Measurements from ENCODE around the gene KRTAP10-1. TPM values are rescaled to one million over a fixed set of nuclear protein-coding genes. Genes with fewer than 3 reads are reported as not detected.
"Not testable (repeated sequence)": the region's sequence is repeated elsewhere in the genome, so short reads cannot be mapped to it uniquely, and the experiment has no call there.

The KRTAP10-1 gene, protein sequence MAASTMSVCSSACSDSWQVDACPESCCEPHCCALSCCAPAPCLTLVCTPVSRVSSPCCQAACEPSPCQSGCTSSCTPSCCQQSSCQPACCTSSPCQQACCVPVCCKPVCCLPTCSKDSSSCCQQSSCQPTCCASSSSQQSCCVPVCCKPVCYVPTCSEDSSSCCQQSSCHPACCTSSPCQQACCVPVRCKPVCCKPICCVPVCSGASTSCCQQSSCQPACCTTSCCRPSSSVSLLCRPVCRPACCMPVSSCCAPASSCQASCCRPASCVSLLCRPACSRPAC
- not detected for total RNA-seq
- long read RNA-seq, donor 1, result 0 reads
- long read RNA-seq, donor 2, result 0 reads

DNA sequence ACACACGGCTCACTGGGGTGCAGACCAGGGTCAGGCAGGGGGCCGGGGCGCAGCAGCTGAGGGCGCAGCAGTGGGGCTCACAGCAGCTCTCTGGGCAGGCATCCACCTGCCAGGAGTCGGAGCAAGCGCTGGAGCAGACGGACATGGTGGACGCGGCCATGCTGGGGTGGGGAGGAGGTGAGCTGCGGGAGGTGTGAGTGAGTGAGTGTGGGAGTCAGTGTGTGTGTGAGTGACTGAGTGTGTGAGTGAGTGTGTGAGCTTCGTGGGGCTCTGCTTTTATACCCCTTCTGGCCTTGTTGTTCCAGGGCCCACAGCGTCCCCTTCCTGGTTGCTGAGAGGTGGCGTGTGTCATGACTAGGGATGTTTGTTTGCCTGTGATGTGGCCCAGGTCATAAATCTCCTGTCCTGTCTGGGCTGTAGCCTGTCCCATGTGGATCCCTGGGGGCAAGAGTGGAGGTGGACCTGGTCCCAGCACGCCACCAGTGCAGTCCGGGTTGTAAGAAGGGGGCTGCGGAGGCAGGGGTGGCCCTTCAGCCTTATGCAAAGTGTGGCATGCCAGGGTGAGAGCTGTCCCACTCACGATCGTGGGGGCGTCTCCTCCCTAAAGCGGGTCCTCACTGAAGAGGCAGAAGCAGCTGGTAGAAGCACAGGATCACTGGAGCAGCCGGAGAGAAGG, at the start of gene KRTAP10-1:
Gene KRTAP10-1, minus strand, starts transcription at position 205 of the 676 bp plus-strand sequence. Its CDS starts 45 bp downstream, at position 160.
- DNase-seq (ENCODE audit: low spot score), result peak; percentile 78
- intact Hi-C loops (cut with DNase I), result no loop called here

DNA sequence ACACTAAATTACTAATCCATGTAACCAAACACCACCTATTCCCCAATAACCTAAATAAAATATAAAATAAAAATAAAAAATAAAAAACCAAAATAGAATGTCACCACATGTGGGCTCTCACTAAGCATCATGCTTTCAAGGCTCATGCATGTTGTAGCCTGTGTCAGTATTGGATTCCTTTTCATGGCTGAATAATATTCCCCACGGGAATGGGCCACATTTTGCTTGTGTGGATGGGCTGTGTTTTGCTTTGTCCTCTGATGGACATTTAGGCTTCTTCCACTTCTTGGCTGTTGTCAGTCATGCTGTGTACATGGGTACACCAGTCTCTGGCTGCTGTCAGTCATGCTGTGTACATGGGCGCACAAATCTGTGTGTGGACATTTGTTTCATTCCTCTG, 49.1 kb upstream of the KRTAP10-1 start:
- no peak for DNase-seq (ENCODE audit: low spot score)
- intact Hi-C loops (cut with DNase I), result no loop called here

DNA sequence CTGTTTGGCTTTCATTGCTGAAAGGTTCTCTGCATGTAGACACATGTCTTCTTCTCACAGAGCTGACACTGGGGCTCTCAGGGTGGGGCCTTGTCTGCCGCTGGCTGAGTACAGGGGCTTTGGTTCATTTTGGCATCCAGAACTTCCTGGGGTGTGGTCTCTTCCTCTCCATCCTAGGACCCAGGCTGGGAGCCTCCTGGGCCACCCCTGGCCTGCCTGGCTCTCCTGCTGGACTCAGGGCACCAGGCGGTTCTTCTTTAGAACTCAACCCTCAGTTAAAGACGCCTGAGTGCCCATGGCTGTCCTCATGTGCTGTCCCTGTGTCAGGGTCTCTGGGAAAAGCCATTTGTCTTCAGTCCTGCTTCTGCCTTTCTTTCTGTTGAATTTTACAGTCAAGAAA, 45.9 kb upstream of the KRTAP10-1 start:
- intact Hi-C loops (cut with DNase I), result no loop called here
- DNase-seq (ENCODE audit: low spot score), result no peak

DNA sequence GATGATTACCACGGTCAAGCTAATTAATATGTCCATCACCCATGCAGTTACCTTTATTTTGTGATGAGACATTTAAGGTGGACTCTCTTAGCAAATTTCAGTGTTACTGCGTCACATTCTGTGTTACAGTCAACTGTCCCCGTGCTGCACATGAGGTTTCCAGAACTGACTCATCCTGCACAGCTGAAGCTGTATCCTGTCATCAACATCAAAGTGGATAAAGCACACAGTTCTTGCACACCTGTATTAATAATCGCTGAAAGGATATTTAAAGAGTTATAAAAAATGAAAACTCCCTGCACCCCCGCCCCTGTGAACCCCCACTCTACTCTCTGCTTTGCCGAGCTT, 43.8 kb upstream of the KRTAP10-1 start:
- no peak for DNase-seq (ENCODE audit: low spot score)
- intact Hi-C loops (cut with DNase I), result no loop called here

DNA sequence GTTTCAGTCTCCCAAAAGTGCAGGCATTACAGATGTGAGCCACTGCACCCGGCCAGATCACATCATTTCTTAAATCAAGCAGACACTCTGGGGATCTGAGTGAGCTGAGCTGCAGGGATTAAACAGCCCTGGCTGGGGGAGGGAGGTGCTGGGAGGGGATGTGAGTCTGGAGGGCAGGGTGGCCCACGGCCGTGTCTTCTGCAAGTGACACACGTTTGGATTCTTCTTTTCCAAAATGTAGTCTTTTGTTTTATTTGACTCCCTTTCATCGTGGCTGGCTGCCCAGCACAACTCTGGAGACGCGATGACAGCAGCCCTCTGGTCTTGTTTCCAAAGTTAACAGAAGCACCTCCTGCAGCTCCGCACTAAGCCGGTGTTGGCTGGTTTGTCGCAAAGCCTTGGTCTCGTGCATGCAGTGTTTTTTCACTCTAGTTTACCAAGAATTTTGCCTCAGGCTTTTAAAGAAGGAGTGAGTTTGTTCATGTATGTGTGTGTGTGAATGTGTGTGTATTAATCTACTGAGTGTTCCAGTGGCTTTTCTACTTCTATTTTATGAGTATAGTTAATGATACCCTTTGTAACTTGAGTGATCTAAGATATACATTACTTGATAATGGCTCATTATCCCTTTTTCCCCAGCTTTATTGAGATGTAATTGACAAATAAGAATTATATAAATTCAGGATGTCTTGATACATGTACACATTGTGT, 43.2 kb upstream of the KRTAP10-1 start:
- DNase-seq (ENCODE audit: low spot score), result peak; percentile 26
- intact Hi-C loops (cut with DNase I), result no loop called here

DNA sequence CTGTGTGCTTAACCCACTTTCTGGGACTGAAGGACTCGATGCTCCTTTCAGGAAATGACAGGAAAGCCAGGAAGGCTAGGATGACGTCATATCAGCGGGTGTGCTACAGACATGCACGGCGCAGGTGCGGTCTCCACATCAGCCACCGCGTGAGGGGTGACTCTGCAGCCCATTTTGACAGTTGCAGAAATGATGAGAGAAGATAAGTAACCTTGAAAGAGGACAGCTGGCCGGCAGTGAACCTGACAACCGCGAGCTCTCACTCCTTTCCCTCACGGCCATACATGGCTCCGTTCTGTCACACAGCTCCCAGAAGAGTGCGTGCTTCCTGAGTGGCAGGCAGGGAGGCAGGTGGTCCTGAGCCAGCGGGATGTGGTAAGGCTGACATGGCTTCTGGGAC, 42.1 kb upstream of the KRTAP10-1 start:
- intact Hi-C loops (cut with DNase I), result no loop called here
- DNase-seq (ENCODE audit: low spot score), result peak; percentile 51

DNA sequence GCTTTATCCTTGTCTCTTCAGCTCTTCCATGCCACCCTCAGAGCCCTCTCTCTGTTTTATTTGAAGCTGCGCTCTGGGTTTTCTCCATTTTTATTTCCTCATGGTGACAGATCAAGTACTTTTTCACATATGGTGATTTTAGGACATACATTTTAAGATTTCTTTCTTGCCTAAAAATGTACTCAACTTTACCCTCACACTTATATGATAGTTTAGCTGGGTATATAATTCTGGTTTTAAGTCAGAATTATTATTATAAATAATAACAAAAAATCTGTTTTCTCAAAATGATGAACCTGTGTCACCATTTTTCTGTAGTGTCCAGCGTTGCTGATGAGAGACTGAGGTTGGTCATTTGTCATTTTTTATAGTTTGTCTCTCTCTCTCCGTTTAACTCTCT, 41.2 kb upstream of the KRTAP10-1 start:
- intact Hi-C loops (cut with DNase I), result no loop called here
- DNase-seq (ENCODE audit: low spot score), result no peak

DNA sequence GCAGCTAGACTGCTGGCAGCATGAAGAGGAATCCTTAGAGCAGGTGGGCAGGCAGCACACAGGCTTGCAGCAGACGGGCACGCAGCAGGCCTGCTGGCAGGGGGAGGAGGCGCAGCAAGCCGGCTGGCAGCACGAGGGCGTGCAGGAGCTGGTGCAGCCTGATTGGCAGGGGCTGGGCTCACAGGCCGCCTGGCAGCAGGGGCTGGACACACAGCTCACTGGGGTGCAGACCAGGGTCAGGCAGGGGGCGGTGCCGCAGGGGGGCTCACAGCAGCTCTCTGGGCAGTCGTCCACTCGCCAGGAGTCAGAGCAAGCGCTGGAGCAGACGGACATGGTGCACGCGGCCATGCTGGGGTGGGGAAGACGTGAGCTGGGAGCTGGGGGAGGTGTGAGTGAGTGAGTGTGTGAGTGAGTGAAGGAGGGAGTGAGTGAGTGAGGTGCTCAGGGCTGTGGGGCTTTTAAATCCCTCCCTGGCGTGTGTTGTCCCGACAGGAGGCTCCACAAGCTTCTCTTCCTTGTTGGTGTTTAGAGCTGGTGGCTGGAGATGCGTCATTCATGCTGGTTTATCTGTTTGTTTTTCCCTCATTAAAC, 40.3 kb upstream of the KRTAP10-1 start, which contains the start of gene KRTAP10-5:
Gene KRTAP10-5, minus strand, starts transcription at position 374 of the 591 bp plus-strand sequence. Its CDS starts 26 bp downstream, at position 348.
- DNase-seq (ENCODE audit: low spot score), result peak; percentile 49
- intact Hi-C loops (cut with DNase I), result not testable (repeated sequence)

DNA sequence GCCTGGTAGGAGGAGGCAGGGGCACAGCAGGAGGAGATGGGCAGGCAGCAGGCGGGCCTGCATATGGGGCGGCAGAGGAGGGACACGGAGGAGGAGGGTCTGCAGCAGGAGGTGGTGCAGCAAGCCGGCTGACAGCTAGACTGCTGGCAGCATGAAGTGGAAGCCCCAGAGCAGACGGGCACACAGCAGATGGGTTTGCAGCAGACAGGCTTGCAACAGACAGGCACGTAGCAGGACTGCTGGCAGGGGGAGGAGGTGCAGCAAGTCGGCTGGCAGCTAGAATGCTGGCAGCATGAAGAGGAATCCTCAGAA, 39.8 kb upstream of the KRTAP10-1 start:
- intact Hi-C loops (cut with DNase I), result no loop called here
- no peak for DNase-seq (ENCODE audit: low spot score)

DNA sequence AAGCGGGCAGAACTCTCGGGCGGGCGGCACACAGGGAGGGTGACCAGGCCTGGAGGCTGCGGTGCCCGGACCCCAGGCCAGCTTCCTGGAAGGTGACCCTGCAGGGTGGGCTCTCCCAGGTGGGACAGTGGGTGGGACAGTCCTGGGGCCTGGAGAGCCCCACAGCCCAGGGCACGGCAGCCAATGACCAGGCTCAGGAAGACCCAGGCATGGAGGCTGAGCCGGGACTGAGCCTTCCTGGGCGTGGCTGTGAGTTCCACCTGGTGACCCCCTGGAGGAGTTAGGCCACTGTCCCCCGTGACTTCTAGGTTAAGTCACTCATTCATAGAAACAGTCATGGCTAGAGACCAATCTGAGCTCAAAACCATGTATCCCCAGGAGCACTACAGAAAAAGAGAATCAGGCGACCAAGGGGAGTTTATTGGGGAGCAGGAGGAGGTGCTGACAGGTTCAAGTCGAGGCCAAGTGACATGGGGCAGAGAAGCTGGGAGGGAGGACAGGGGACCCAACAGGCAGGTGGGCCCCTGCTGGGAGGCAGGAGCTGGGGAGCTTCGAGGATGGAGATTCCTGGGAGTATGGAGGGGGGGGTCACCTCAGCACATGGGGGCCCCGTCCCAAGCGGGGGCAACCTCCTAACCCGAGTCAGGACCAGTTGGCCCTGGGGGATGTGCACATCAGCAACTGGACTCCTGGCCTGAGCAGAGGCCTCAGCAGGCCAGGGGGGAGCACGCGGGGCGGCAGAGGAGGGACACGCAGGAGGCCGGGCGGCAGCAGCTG, 39.2 kb upstream of the KRTAP10-1 start:
- intact Hi-C loops (cut with DNase I), result no loop called here

DNA sequence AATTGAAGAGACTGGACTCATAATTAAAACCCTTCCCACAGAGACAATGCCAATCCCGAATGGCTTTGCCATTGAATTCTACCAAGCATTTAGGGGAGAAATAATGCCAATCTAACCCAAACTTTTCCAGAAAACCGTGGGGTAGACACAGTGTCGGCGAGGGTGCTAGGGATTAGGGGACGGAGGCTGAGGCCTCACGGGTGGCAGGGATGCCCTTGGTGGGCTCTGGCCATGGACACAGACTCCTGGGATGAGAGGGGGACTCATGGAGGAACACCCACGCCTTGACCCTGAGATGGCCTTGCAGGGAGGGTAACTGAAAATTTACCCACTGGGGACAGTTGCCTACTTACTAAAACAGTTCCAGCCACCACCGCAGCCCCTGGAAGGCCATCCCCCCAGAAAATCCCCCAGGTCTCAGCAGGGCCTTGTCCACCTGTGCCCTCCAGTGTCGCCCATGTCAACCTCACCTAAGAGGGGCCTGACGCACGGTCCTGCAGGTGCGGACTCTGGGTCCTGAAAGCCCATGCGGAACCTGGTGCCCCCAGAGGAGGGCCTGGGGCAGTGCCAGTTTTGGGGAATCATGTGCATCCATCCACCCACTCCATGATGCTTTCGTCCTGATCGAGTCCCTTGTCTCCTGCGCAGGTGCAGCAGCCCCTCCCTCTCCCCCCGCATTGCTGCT, 38.5 kb upstream of the KRTAP10-1 start:
- intact Hi-C loops (cut with DNase I), result no loop called here
- peak; percentile 68 for DNase-seq (ENCODE audit: low spot score)

More for the DNA sequence above, 39.2 kb upstream of the KRTAP10-1 start:
- peak; percentile 55 for DNase-seq (ENCODE audit: low spot score)

DNA sequence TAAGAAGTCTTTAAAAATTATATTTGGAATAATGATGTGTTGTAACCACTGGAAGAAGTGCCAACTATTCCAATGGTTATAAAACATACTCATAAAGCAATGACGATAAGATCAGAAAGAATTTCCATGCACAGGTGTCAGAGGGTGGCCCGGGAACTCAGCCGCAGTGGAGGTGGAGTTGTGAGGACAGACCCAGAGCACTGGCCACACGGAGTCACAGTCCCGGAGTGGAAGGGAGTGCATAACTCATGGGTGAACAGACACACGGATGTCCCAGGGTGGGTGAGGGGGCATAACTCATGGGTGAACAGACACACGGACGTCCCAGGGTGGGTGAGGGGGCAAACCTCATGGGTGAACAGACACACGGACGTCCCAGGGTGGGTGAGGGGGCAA, 36.0 kb upstream of the KRTAP10-1 start:
- intact Hi-C loops (cut with DNase I), result no loop called here
- peak; percentile 43 for DNase-seq (ENCODE audit: low spot score)

DNA sequence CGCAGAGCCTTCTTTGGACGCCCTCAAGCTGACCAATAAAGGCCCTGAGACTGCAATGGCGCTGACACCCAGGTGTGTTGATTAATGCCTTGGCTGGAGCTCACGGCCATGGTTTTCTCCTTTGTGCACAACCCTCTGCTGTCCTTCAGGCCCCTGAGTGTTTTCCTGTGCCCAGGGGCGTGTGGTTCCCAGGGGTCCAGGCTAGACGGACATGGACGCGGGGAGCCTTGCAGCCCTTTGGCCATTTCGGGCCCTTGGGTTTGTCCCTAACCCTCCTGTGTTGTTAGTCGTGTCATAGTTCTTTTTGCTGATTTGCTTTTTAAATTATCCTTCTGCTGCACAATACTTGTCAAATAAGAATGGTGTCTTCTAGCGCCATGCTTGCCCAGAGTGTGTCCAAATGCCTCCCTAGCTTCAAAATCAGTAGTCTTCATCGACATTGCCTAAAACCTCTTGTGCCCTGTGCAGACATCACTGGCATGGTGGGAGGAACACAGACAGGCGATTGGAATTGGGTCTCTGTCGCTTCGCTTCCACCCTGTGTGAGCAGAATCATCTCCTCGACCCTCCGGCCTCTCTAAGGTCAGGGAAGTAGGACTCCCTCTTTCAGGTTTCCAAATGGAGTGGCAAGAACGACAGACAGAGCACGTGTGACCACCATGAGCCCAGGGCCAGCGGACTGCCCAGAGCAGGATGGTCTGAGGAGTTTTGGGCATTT, 35.5 kb upstream of the KRTAP10-1 start:
- peak; percentile 52 for DNase-seq (ENCODE audit: low spot score)
- intact Hi-C loops (cut with DNase I), result no loop called here

DNA sequence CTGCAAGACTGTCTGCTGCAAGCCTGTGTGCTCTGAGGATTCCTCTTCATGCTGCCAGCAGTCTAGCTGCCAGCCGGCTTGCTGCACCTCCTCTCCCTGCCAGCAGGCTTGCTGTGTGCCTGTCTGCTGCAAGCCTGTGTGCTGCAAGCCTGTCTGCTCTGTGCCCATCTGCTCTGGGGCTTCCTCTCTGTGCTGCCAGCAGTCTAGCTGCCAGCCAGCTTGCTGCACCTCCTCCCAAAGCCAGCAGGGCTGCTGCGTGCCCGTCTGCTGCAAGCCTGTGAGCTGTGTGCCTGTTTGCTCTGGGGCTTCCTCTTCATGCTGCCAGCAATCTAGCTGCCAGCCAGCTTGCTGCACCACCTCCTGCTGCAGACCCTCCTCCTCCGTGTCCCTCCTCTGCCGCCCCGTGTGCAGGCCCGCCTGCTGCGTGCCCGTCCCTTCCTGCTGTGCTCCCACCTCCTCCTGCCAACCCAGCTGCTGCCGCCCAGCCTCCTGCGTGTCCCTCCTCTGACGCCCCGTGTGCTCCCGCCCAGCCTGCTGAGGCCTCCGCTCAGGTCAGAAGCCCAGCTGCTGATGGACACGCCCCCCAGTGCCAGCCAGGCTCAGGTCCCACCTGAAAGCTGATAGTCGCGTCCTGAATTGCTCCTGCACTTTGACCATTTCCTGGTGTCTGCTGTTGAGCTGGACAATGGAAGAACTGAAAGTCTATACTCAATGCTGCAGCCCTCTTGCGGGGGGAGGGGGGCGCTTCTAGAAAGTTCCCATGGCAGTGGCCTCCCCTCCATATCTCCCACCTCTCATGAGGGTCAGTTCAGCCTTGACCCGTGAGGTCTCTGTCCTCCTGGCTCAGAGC, 34.7 kb upstream of the KRTAP10-1 start:
- peak; percentile 74 for DNase-seq (ENCODE audit: low spot score)
- intact Hi-C loops (cut with DNase I), result no loop called here

DNA sequence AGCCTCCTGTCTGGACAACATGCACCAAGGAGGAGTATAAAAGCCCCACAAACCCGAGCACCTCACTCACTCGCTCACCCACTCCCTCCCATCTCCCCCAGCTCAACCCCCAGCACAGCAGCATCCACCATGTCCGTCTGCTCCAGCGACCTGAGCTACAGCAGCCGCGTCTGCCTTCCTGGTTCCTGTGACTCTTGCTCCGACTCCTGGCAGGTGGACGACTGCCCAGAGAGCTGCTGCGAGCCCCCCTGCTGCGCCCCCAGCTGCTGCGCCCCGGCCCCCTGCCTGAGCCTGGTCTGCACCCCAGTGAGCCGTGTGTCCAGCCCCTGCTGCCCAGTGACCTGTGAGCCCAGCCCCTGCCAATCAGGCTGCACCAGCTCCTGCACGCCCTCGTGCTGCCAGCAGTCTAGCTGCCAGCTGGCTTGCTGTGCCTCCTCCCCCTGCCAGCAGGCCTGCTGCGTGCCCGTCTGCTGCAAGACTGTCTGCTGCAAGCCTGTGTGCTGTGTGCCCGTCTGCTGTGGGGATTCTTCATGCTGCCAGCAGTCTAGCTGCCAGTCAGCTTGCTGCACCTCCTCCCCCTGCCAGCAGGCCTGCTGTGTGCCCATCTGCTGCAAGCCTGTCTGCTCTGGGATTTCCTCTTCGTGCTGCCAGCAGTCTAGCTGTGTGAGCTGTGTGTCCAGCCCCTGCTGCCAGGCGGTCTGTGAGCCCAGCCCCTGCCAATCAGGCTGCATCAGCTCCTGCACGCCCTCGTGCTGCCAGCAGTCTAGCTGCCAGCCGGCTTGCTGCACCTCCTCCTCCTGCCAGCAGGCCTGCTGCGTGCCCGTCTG, 33.8 kb upstream of the KRTAP10-1 start, which contains the start of gene KRTAP10-4:
Gene KRTAP10-4, plus strand, starts transcription at position 100 of the 827 bp plus-strand sequence. Its CDS starts 30 bp downstream, at position 130.
- peak; percentile 79 for DNase-seq (ENCODE audit: low spot score)
- intact Hi-C loops (cut with DNase I), result not testable (repeated sequence)

DNA sequence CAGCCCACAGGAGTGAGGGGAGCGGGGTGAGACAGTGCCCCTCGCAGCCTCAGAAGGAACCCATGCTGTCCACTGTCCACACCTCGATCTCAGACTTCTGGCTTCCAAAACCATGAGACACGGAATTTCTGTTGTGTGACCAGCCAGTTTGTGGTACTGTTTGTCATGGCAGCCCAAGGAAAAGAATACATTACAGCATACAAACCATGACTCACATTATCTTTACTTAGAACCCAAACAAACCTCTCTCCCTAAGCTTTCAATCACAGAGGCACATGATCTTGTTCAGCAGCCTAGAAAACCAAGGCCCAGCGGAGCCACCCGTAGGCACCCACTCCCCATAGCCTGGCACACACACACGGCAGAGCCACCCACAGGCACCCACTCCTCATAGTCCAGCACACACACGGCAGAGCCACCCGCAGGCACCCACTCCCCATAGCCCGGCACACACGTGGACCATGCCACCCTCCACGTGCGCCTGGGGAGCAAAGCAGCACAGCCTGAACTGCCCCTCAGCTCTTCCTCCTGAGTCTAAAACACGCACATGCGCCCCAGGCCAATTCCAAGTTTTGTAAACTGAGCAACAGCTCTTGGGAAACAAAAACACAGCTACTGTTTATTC, 33.1 kb upstream of the KRTAP10-1 start:
- peak; percentile 46 for DNase-seq (ENCODE audit: low spot score)
- intact Hi-C loops (cut with DNase I), result no loop called here
